PC-9 (cell line): ENCODE measurements around the gene STK39. TPM values are rescaled to one million over a fixed set of nuclear protein-coding genes. Genes with fewer than 3 reads are reported as not detected.

ENCODE experiments used
- BruUV-seq: library from RNA; stranded (reverse); fragments of 400-500 nt; replicated peaks from 2 replicates; lab custom pipeline; 2021; lab: Mats Ljungman, UMichigan
- CTCF ChIA-PET: fragments of 300-600 bp; sonication (Branson Sonifier 250); formaldehyde crosslinking; loops from one replicate; lab custom pipeline; 2022; ENCODE audit warnings: antibody characterized with exemption; lab: Charles Lee
- POLR2A ChIA-PET: fragments of 300-600 bp; sonication (Branson Sonifier 250); formaldehyde crosslinking; loops from one replicate; lab custom pipeline; 2022; ENCODE audit warnings: antibody characterized with exemption; ENCODE audit not compliant: unreplicated experiment; lab: Charles Lee
- DNase-seq, 2 experiments: peaks; one replicate each; pipeline versions ENCODE4 v3.0.0 to v3.0.0-alpha.2; 2015 to 2022; ENCODE audit warnings: mixed read lengths in 1 of 2
- H2AFZ ChIP-seq: fragments of 200-600 bp; sonication (generic); 2 replicates; pipeline ENCODE4 v1.8.1; 2017; ENCODE audit warnings: antibody characterized with exemption
- H3F3A ChIP-seq: fragments of 200-600 bp; sonication (generic); 2 replicates; pipeline ENCODE4 v1.8.1; 2017; ENCODE audit warnings: antibody characterized with exemption, mild to moderate bottlenecking, low read depth; ENCODE audit not compliant: insufficient read depth
- H3K27ac ChIP-seq: fragments of 200-600 bp; sonication (generic); 2 replicates; pipeline ENCODE4 v1.6.1; 2016; ENCODE audit warnings: mixed run types
- H3K27me3 ChIP-seq: fragments of 200-600 bp; sonication (generic); 2 replicates; pipeline ENCODE4 v1.6.1; 2016; ENCODE audit warnings: low read depth, mixed run types; ENCODE audit not compliant: insufficient read depth
- H3K36me3 ChIP-seq: fragments of 200-600 bp; sonication (generic); 2 replicates; pipeline ENCODE4 v1.6.1; 2016; ENCODE audit warnings: low read depth, mixed run types
- H3K4me1 ChIP-seq: fragments of 200-600 bp; sonication (generic); replicated peaks from 2 replicates; pipeline ENCODE4 v1.6.1; 2016; ENCODE audit warnings: mixed run types; ENCODE audit not compliant: insufficient read depth
- H3K4me2 ChIP-seq: fragments of 200-600 bp; sonication (generic); 2 replicates; pipeline ENCODE4 v1.6.1; 2017; ENCODE audit warnings: mixed run types
- H3K4me3 ChIP-seq: fragments of 200-600 bp; sonication (generic); 2 replicates; pipeline ENCODE4 v1.6.1; 2016; ENCODE audit warnings: mixed run types
- H3K79me2 ChIP-seq: fragments of 200-600 bp; sonication (generic); 2 replicates; pipeline ENCODE4 v1.6.1; 2017; ENCODE audit warnings: low read depth, mixed run types
- H3K9me2 ChIP-seq: fragments of 200-600 bp; sonication (generic); 2 replicates; pipeline ENCODE4 v1.8.1; 2017; ENCODE audit warnings: mild to moderate bottlenecking; ENCODE audit not compliant: insufficient read depth
- H3K9me3 ChIP-seq: fragments of 200-600 bp; sonication (generic); 2 replicates; pipeline ENCODE4 v1.8.1; 2016; ENCODE audit warnings: low read depth; ENCODE audit not compliant: insufficient read depth
- H4K20me1 ChIP-seq: fragments of 200-600 bp; sonication (generic); 2 replicates; pipeline ENCODE4 v1.8.1; 2017; ENCODE audit not compliant: insufficient read depth
- EZH2 ChIP-seq: fragments of 200-600 bp; sonication (generic); IDR thresholded peaks from 2 replicates; pipeline ENCODE4 v1.8.0; 2017; ENCODE audit warnings: antibody characterized with exemption, low read depth
- intact Hi-C: fragments of 100-400 bp; cut with micrococcal nuclease; formaldehyde crosslinking; loops from one replicate; pipeline ENCODE4 v1.10.0; 2022; ENCODE audit not compliant: unreplicated experiment
- total RNA-seq: library from RNA; stranded (reverse); gene quantifications from 2 replicates; pipeline ENCODE4 v1.2.3, GENCODE V29; 2021
- TF ChIP-seq, protein P1 (sequence below): fragments of 200-600 bp; sonication (generic); conservative IDR thresholded peaks from 2 replicates; pipeline ENCODE4 v1.6.1; 2017; ENCODE audit warnings: mixed run types, antibody characterized with exemption, mild to moderate bottlenecking, moderate library complexity

Gene STK39
- total RNA-seq, 1 experiment from 2014 or later = 14.5 TPM

DNA sequence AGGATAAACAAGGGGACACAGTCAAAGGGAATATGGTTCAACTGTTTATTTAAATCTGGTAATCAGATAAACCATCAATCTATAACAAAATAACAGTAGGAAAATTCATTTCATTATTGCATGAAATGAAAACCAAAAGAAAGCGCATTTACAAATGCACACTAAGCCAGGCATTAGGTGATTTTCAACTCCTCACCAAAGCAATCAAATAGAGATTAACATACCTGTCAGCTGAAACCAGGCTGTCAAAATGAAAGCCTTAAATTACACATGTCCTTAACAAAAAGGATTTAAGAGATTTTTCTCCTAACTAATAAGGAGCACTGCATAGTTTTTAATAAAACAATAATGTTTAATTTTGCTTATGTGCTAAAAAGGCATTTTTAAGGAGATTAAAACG is 23.0 kb downstream of the STK39 start:
- CTCF ChIA-PET = no interaction called here

DNA sequence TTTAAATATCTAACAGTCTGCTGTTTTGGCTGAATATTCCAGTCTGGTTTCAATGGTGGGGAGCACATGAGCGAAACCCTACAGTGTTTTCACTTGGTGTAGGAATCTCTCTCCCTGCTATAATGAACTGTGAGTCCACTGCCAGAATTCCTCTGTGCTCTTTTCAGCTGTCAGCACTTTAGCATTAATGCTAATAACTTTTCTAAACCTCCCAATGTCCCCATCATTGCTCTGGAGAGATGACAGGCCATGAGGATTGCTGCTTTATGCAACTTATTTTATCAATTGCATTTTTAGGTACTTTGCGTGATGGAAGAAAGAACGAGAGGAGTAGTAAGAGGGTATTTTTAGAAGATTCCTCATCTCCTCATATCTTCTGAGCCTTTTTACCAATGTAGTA is 25.3 kb downstream of the STK39 start:
- no peaks in the 10 kb centered on the region for H3K9me3 ChIP-seq
- no peak for TF ChIP-seq EZH2
- TF ChIP-seq, protein P1, sequence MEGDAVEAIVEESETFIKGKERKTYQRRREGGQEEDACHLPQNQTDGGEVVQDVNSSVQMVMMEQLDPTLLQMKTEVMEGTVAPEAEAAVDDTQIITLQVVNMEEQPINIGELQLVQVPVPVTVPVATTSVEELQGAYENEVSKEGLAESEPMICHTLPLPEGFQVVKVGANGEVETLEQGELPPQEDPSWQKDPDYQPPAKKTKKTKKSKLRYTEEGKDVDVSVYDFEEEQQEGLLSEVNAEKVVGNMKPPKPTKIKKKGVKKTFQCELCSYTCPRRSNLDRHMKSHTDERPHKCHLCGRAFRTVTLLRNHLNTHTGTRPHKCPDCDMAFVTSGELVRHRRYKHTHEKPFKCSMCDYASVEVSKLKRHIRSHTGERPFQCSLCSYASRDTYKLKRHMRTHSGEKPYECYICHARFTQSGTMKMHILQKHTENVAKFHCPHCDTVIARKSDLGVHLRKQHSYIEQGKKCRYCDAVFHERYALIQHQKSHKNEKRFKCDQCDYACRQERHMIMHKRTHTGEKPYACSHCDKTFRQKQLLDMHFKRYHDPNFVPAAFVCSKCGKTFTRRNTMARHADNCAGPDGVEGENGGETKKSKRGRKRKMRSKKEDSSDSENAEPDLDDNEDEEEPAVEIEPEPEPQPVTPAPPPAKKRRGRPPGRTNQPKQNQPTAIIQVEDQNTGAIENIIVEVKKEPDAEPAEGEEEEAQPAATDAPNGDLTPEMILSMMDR = no peak
- H3K27ac ChIP-seq = no peak overlapping the region
- intact Hi-C loops = no loop called here
- H3F3A ChIP-seq = no peaks in the 10 kb centered on the region
- no peaks in the 10 kb centered on the region for H3K4me1 ChIP-seq
- H3K4me2 ChIP-seq = no peak overlapping the region
- ChIA-PET POLR2A (no interaction called here), CTCF (no interaction called here)
- no peaks in the 10 kb centered on the region for H3K27me3 ChIP-seq
- H3K4me3 ChIP-seq = no peak overlapping the region
- no peak for DNase-seq
- BruUV-seq = no TSS peak
- no peaks in the 10 kb centered on the region for H4K20me1 ChIP-seq
- H3K9me2 ChIP-seq = no peaks in the 10 kb centered on the region
- peaks cover 68% of the 10 kb centered on the region for H3K79me2 ChIP-seq
- H3K36me3 ChIP-seq = peaks cover 7% of the 10 kb centered on the region; the same call in 1 of the 2 replicates
- H2AFZ ChIP-seq = no peak overlapping the region

More for the DNA sequence above, 23.0 kb downstream of the STK39 start:
- TF ChIP-seq EZH2 = no peak
- TF ChIP-seq, protein P1 = no peak
- H4K20me1 ChIP-seq = no peaks in the 10 kb centered on the region
- H3K79me2 ChIP-seq = peaks cover 68% of the 10 kb centered on the region
- no peak for DNase-seq
- peaks cover 7% of the 10 kb centered on the region; the same call in 1 of the 2 replicates for H3K36me3 ChIP-seq
- no peak overlapping the region for H3K4me2 ChIP-seq
- H3K27me3 ChIP-seq = no peaks in the 10 kb centered on the region
- H3K4me3 ChIP-seq = no peak overlapping the region
- no peaks in the 10 kb centered on the region for H3F3A ChIP-seq
- H3K27ac ChIP-seq = peak overlapping the region; percentile 12; the same call in 1 of the 2 replicates
- H2AFZ ChIP-seq = no peak overlapping the region
- POLR2A ChIA-PET = no interaction called here
- no TSS peak for BruUV-seq
- no peaks in the 10 kb centered on the region for H3K9me2 ChIP-seq
- H3K4me1 ChIP-seq = no peaks in the 10 kb centered on the region
- intact Hi-C loops = loop anchor here (2.0 kb wide), 1 partner anchor 22 kb away; the partner anchor contains the start of gene STK39
- H3K9me3 ChIP-seq = no peaks in the 10 kb centered on the region

DNA sequence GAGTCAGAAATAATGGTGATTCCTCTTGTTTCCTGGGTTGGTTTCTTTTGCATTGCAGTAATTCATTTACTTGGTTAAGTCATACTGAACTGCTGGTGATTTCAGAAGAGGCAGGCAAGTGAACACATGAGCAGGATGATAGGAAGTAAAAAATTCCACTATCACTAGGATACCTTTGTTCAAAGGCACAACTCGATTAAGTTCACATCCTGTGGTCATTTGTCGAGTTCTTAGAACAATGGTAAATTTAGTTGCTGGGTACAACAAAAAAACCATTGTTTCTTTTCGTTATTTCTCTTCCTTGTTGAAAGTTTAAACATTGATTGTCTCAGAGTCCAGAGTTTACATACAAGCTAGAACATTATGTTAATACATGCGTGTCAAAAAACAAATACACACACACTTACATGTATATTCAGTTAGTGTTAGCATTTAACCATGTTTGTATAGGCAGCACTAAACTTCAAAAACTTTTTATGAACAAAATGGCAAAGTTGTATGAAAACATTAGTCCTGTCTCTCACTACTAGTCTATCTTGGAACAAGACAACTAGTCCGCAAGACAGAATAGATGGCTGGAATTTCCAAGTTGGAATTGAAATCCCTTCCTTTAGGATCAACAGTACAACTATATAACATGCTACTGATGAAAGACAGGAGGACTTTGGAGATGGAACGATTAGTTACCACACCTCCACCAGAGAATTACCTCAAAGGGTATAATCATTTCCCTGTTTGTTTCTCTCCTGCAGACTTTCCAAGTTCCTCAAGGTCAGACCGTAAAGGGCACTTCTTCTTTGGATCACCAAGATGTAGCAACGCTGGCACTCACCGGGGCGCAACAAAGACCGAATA is 26.2 kb downstream of the STK39 start:
- intact Hi-C loops = no loop called here
- Histone ChIP-seq H3F3A (no peaks in the 10 kb centered on the region), H3K4me3 (no peak overlapping the region), H4K20me1 (no peaks in the 10 kb centered on the region), H3K27ac (no peak overlapping the region), H3K79me2 (peaks cover 65% of the 10 kb centered on the region), H3K9me2 (no peaks in the 10 kb centered on the region), H3K27me3 (no peaks in the 10 kb centered on the region), H3K4me2 (no peak overlapping the region), H3K36me3 (peaks cover 7% of the 10 kb centered on the region; the same call in 1 of the 2 replicates), H3K4me1 (no peaks in the 10 kb centered on the region), H3K9me3 (no peaks in the 10 kb centered on the region), H2AFZ (no peak overlapping the region)
- TF ChIP-seq, protein P1 = no peak
- TF ChIP-seq EZH2 = no peak
- ChIA-PET POLR2A (no interaction called here), CTCF (no interaction called here)
- no TSS peak for BruUV-seq
- DNase-seq = no peak
